Lung (tissue), 12 donors: ENCODE measurements around the gene SPATA19. TPM values are rescaled to one million over a fixed set of nuclear protein-coding genes. Genes with fewer than 3 reads are reported as not detected.

Source experiments
- ATAC-seq: fragments of 200-7000 bp; cut with Tn5 transposase; one replicate; pipeline ENCODE4 v1.9.1; 2020; ENCODE audit warnings: moderate number of reproducible peaks; ENCODE audit not compliant: insufficient read depth, low FRiP score
- DNase-seq, 3 donors: peaks; one replicate each; pipeline ENCODE4 v3.0.0-alpha.2; 2013 to 2017
- H3K27ac ChIP-seq, 2 donors: one replicate each; pipeline ENCODE4 v1.5.1; 2013; ENCODE audit warnings: mild to moderate bottlenecking in 2 of 2, moderate library complexity in 2 of 2, control low read depth in 1 of 2, inconsistent platforms in 1 of 2, low read depth in 1 of 2, low read length in 1 of 2
- H3K27me3 ChIP-seq, 3 donors: one replicate each; pipeline ENCODE4 v1.5.1; 2013; ENCODE audit warnings: low read length in 2 of 3; ENCODE audit not compliant: control insufficient read depth in 3 of 3, insufficient read depth in 3 of 3
- H3K36me3 ChIP-seq, 4 donors: one replicate each; pipeline ENCODE4 v1.5.1; 2013; ENCODE audit warnings: low read length in 4 of 4, mild to moderate bottlenecking in 1 of 4, moderate library complexity in 1 of 4; ENCODE audit not compliant: control insufficient read depth in 4 of 4, insufficient read depth in 4 of 4
- H3K4me1 ChIP-seq, 5 donors: one replicate each; pipeline ENCODE4 v1.5.1; 2013; ENCODE audit warnings: low read length in 5 of 5, mild to moderate bottlenecking in 2 of 5, moderate library complexity in 1 of 5; ENCODE audit not compliant: control insufficient read depth in 5 of 5, insufficient read depth in 5 of 5
- H3K4me3 ChIP-seq: one replicate; pipeline ENCODE4 v1.5.1; 2013; ENCODE audit warnings: mild to moderate bottlenecking, control low read depth, moderate library complexity
- H3K9ac ChIP-seq, 2 donors: one replicate each; pipeline ENCODE4 v1.5.1; 2013; ENCODE audit warnings: low read length in 2 of 2, control low read depth in 1 of 2; ENCODE audit not compliant: insufficient read depth in 1 of 2
- H3K9me3 ChIP-seq, 4 donors: one replicate each; pipeline ENCODE4 v1.5.1; 2013; ENCODE audit warnings: low read length in 3 of 4, mild to moderate bottlenecking in 1 of 4, moderate library complexity in 1 of 4; ENCODE audit not compliant: control insufficient read depth in 4 of 4, insufficient read depth in 3 of 4
- WGBS, 2 donors: extraction: QIAGEN DNeasy Blood & Tissue Kit; methylation state at CpG; one replicate each; pipeline ENCODE4 v1.1.7; 2013; 5-methylcytosine and 5-hydroxymethylcytosine counted together
- polyA plus RNA-seq, 2 donors: library from polyadenylated mRNA; stranded (reverse); fragments of 200-250 nt; gene quantifications; one replicate each; pipeline ENCODE4 v1.2.1, GENCODE V29; 2013
- total RNA-seq, 2 donors: library from RNA; depleted of rRNA in 1 of 2; stranded (reverse); fragments of >200 nt in 1 of 2; gene quantifications; one replicate each; pipeline ENCODE4 v1.2.1, GENCODE V29; 2014 to 2021
- TF ChIP-seq, protein P1 (sequence below): IDR thresholded peaks from 2 replicates; pipeline ENCODE4 v1.5.1; 2012; ENCODE audit warnings: mild to moderate bottlenecking; ENCODE audit errors: control extremely low read depth, extremely low read depth
- donor health status: control.
- donor health status: control.
- donor health status: Bipolar disorder and iron deficiency.
- donor health status: healthy.
- donor health status: DM: yes; HTN: yes; CAD: no.

Gene SPATA19
- total and polyA plus RNA-seq, 4 donors: not detected

DNA sequence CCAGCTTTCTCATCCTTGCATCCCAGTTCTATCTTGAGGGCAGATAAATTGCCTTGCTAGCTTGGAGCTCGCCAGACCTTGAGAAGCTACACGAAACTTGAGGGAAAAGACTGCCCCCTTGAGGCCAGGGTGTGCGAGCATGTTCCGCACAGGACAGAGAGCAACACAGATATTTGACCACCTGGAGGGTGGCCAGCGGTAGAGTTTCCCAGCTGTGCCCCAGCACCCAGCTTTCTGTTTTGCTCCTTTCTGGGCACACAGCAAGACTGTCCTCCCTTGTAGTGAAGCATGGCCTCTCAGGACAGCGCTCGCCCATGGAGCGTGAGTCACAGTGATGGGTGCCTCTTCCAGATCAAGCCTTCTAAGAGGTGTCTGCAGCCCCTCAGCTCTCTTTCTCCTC, 23.5 kb downstream of the SPATA19 start:
- no peak for ATAC-seq
- no peak overlapping the region for H3K4me3 ChIP-seq
- H3K4me1 ChIP-seq: no peaks in the 10 kb centered on the region
- peaks cover 0 to 8% (median 3%) of the 10 kb centered on the region in 3 donors for H3K27me3 ChIP-seq
- peak; percentile 71 to 82 (median 76) for DNase-seq
- TF ChIP-seq, protein P1, sequence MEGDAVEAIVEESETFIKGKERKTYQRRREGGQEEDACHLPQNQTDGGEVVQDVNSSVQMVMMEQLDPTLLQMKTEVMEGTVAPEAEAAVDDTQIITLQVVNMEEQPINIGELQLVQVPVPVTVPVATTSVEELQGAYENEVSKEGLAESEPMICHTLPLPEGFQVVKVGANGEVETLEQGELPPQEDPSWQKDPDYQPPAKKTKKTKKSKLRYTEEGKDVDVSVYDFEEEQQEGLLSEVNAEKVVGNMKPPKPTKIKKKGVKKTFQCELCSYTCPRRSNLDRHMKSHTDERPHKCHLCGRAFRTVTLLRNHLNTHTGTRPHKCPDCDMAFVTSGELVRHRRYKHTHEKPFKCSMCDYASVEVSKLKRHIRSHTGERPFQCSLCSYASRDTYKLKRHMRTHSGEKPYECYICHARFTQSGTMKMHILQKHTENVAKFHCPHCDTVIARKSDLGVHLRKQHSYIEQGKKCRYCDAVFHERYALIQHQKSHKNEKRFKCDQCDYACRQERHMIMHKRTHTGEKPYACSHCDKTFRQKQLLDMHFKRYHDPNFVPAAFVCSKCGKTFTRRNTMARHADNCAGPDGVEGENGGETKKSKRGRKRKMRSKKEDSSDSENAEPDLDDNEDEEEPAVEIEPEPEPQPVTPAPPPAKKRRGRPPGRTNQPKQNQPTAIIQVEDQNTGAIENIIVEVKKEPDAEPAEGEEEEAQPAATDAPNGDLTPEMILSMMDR: peak; percentile 14
- peaks cover 0 to 3% (median 0%) of the 10 kb centered on the region in 4 donors for H3K9me3 ChIP-seq
- 31 to 32% methylated on average over 8 of the region's 8 CpGs for whole genome bisulfite sequencing, 2 donors
- H3K36me3 ChIP-seq: no peaks in the 10 kb centered on the region
- H3K27ac ChIP-seq: no peak overlapping the region
- no peak overlapping the region for H3K9ac ChIP-seq

DNA sequence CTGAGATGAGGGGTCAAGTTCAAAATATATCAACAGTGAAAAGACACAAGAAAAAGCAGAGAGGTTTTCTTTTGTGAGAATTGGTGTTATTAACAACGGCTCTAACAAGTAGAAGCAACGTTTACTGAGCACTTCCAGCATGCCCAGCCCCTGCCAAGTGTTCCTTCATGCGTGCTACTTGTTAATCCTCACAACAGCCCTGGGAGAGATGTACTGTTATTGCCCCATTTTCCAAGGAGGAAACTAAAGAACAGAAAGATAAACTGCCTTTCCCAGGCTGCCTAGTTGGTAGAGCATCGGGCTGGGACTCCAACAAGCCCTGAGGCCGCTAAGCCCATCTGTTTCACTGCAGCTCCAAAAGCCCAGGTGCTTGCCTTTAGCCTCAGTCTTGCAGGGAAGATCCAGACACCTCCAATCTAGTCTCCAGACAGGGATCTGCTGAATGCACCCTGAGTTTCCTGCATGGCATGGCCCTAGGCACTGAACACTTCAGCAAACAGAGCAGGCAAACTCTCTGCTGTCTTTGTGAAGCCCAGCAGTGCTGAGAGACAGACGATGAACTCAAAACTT, 25.5 kb downstream of the SPATA19 start:
- Histone ChIP-seq H3K4me3 (no peak overlapping the region), H3K4me1 (no peaks in the 10 kb centered on the region), H3K9me3 (peaks cover 0 to 3% (median 0%) of the 10 kb centered on the region in 4 donors), H3K36me3 (no peaks in the 10 kb centered on the region), H3K27ac (no peak overlapping the region), H3K27me3 (peaks cover 0 to 8% (median 3%) of the 10 kb centered on the region in 3 donors), H3K9ac (no peak overlapping the region)
- ATAC-seq (no peak), DNase-seq (no peak)
- TF ChIP-seq, protein P1: no peak
- WGBS, 2 donors: 72 to 81% methylated on average over 6 of the region's 6 CpGs

DNA sequence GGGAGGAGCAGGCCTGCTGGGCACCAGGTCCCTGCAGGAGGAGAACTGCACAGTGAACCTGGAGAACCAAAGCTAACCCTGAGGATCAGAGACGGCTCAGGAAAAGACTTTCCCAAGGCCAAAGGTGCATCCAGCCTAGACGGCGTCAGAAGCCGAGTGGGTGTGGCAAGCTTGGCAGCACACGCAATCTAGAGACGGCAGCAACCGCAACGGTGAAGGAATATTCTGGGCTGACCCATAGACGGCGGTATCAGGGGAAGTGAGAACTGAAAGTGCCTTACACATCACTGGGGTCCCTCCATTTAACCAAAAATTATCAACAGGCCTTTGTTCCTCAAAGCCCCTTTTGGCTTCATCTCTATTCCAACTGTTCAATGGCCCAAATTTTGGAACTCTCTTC, 26.2 kb downstream of the SPATA19 start:
- DNase-seq (no peak), ATAC-seq (no peak)
- Histone ChIP-seq H3K36me3 (no peaks in the 10 kb centered on the region), H3K27me3 (peaks cover 0 to 5% (median 3%) of the 10 kb centered on the region in 3 donors), H3K27ac (no peak overlapping the region), H3K4me1 (no peaks in the 10 kb centered on the region), H3K4me3 (no peak overlapping the region), H3K9ac (no peak overlapping the region), H3K9me3 (peaks cover 0 to 3% (median 0%) of the 10 kb centered on the region in 4 donors)
- TF ChIP-seq, protein P1: no peak
- WGBS, 2 donors: 90 to 94% methylated on average over 10 of the region's 10 CpGs

DNA sequence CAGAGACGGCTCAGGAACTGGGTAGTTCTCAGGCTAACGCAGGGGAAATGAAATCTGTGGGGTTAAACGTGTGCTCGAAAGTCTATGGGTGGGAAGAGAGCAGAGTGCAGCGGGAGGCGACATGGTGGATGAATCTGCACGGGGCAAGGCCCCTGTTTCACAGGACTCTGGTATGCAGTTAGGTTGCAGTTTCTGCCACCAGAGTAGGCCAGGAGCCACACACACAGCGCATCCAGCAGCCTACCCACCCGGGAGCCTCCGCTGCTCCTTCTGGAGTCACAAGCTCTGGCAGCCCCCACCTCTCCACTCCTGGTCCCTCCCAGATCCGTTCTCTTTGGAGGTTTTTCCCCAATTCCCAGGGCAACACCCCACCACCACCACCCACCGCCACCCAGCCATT, 27.0 kb downstream of the SPATA19 start:
- no peak overlapping the region for H3K9ac ChIP-seq
- no peak for ATAC-seq
- H3K4me1 ChIP-seq: no peaks in the 10 kb centered on the region
- peaks cover 0 to 3% (median 0%) of the 10 kb centered on the region in 4 donors for H3K9me3 ChIP-seq
- TF ChIP-seq, protein P1: no peak
- no peak overlapping the region for H3K27ac ChIP-seq
- H3K36me3 ChIP-seq: no peaks in the 10 kb centered on the region
- H3K27me3 ChIP-seq: peaks cover 0 to 5% (median 3%) of the 10 kb centered on the region in 3 donors
- WGBS, 2 donors: 90 to 91% methylated on average over 12 of the region's 12 CpGs
- H3K4me3 ChIP-seq: no peak overlapping the region
- DNase-seq: no peak
